NT2/D1 (cell line): Measurements from ENCODE around the gene ADAR.

Experiments used
- SUZ12 ChIP-seq: IDR thresholded peaks from 2 replicates; pipeline ENCODE4 v1.6.1; 2011; ENCODE audit not compliant: insufficient read length, insufficient read depth; ENCODE audit errors: extremely low read depth
- ZNF274 ChIP-seq: IDR thresholded peaks from 2 replicates; pipeline ENCODE4 v1.6.1; 2011; ENCODE audit warnings: mild to moderate bottlenecking, low read depth, low read length

DNA sequence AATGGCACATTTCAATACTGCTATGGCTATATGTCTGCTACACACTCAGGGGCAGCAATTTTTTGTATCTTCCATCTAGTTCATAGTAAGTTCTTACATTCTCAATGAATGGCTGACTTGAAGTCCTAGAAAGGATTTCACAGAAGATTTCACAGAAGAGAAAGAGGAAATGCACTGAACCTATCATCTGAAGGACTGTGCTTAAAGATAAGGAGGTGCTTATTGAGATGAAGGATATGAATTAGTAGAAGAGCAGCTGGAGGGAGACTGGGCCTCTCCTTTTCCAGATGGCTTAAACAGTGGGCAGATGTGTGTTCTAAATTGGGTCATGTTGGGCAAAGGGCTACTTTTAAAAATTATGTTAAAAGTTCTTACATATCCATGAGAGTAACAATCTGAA lies 14.6 kb downstream of the ADAR start:
- no peak for TF ChIP-seq SUZ12
- TF ChIP-seq ZNF274, result no peak
